22Rv1 (cell line): Measurements from ENCODE around the gene GATAD2B.

Source experiments
- ZFX ChIP-seq: fragments of 450-650 bp; IDR thresholded peaks from 2 replicates; pipeline ENCODE4 v1.6.1; 2017; ENCODE audit warnings: antibody characterized with exemption, borderline replicate concordance
- TF ChIP-seq, protein P1 (sequence below): fragments of 450-650 bp; IDR thresholded peaks from 2 replicates; pipeline ENCODE4 v1.5.1; 2017; ENCODE audit warnings: mild to moderate bottlenecking

DNA sequence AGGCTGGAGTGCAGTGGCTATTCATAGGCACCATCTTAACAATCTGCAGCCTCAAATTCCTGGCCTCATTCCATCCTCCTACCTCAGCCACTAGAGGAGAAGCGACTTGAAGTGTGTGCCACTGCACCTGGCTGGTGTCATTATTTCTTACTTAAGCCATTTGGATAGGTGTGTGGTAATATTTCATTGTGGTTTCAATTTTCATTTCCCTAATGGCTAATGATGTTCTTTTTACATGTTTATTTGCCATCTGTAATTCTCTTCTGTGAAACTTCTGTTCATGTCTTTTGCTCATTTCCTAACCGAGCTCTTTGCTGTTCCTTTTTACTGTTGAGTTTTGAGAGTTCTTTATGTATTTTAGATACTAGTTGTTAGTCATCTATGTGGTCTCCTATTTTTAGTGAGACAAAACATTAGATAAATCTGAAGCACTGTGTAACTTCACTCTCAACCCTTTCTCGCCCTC is 80.7 kb downstream of the GATAD2B start:
- TF ChIP-seq, protein P1, sequence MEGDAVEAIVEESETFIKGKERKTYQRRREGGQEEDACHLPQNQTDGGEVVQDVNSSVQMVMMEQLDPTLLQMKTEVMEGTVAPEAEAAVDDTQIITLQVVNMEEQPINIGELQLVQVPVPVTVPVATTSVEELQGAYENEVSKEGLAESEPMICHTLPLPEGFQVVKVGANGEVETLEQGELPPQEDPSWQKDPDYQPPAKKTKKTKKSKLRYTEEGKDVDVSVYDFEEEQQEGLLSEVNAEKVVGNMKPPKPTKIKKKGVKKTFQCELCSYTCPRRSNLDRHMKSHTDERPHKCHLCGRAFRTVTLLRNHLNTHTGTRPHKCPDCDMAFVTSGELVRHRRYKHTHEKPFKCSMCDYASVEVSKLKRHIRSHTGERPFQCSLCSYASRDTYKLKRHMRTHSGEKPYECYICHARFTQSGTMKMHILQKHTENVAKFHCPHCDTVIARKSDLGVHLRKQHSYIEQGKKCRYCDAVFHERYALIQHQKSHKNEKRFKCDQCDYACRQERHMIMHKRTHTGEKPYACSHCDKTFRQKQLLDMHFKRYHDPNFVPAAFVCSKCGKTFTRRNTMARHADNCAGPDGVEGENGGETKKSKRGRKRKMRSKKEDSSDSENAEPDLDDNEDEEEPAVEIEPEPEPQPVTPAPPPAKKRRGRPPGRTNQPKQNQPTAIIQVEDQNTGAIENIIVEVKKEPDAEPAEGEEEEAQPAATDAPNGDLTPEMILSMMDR: no peak
- TF ChIP-seq ZFX: no peak
